WI38 (cell line): ENCODE data around the gene ADSS2.
A peak's percentile ranks its signal among the peaks of the same experiment; 100 is the strongest.

Experiments
- H3K4me3 ChIP-seq: 2 replicates; pipeline ENCODE4 v1.5.1; 2011; ENCODE audit warnings: low read depth, mild to moderate bottlenecking, control low read depth, low read length
- CTCF ChIP-seq: IDR thresholded peaks from 2 replicates; pipeline ENCODE4 v1.5.1; 2012; ENCODE audit warnings: low read depth, mild to moderate bottlenecking, control low read depth, low read length

The ADSS2 gene

DNA sequence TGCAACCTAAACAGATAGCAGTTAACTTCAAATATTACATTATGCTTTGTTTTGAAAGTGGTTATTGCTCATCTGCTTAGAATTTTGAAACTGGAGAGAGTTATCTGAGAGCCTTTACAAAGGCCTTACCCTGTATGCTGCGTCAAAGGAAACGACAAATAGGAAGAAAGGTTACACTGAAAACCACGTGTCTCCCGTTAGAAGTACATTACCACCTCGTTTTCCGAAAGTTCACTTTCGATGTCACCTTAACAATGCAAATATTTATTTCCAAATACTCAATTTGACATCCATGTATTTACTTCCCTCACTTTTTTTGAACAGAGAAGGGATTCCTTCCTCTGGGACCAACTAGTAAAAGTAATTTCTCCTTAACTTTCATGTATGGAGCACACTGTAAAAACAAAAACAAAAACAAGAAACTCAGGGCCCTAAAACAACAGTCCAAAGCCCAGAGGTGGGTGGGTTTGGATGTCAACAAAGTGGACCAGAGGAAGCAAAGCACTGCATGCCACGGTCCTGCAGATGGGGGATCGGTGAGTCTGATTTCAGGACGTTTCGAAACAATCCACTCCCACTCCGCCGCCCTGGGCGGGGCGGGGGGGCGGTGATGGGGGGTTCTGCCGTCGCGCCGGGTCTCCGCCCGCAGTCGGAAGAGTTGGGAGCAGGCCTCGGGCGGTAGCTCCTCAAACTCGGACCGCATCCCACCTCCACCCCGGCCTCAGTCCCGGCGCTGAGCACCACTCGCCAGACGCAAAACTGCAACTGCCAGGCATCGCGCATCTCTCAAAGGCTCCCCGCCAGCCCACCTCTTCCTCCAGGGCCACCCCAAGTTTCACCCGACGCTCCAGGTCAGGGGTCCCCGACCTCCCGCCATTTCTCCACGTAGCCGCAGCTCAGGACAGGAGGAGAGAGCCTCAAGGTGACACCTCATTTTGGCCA, 841 bp downstream of the ADSS2 start:
- peak overlapping the region; percentile 95 for H3K4me3 ChIP-seq
- no peak for TF ChIP-seq CTCF

DNA sequence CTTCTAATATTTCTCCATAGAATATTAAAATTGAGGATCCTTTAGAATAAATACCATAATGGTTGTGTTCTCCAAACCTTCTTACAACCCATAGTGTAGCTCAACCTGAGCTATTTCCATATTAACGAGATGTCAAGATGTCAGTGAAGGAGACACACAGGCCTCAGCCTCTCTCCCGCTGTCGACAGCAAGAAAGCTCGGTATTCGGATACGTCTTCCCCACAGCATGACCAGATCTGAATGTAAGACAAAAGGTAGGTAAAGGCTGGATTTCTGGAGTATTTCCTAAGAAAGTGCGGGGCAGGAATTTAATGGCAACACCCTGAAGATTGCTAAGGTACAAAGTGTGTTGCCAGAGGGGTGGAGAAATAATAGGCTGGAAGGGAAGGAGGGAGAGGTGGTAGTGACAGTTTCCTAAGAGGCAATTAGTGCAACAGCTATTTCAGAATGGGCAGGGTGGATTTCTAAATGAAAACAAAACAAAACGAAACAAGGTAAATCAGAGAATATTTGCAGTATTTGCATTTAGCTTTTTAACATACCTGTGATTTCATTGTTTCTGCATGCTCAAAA, 1.7 kb downstream of the ADSS2 start:
- TF ChIP-seq CTCF = no peak

GRCh38 chr1:244448279-244449036, 3.3 kb downstream of the ADSS2 start:
- no peak for TF ChIP-seq CTCF
- peak overlapping the region; percentile 18; the same call in 1 of the 2 replicates for H3K4me3 ChIP-seq

More for the DNA sequence above, 1.7 kb downstream of the ADSS2 start:
- peak overlapping the region; percentile 95 for H3K4me3 ChIP-seq

GRCh38 chr1:244447552-244447951, 4.2 kb downstream of the ADSS2 start:
- TF ChIP-seq CTCF = no peak
- no peak overlapping the region for H3K4me3 ChIP-seq

- TF ChIP-seq CTCF = no peak
- H3K4me3 ChIP-seq = no peak overlapping the region
Observed at GRCh38 chr1:244447024-244447423, 4.7 kb downstream of the ADSS2 start.

DNA sequence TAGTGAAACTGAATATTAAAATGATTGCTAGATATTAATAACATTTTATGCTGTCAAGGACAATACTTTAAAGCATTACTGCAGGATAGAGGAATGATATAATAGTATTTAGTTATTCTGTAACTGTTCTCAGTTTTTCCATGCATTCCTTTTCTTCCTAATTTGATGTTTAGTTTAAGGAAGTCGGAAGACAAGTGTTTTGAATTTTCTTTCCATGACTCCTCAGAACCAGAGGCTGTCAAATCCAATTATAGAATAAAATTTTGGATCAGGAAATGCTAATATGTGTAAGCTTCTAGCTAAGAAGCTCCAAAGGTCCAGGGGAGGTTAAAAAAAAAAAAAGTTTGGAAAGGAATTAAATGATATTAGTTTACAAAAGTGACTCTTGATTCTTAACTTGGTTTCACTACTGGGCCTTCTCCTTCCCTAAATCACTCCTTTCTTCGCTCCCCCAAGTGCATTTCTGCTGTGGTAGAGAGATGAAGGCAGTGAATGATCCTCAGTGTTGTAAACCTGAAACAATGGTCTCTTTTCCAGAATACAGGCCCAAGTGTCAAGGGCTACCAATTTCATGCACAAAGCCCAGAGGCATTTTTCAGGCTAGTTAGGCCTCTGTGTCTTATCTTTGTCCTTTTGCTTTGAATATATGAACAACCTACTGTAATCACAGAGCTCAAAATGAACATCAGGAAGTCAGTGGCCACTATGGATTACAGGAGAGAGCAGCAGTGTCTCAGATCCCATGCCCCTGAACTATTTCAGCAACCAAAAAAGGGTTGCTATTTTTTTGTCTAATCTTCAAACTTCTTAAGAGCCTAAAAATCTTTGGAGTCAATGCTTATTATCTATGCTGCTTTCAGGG, 6.2 kb downstream of the ADSS2 start:
- TF ChIP-seq CTCF = no peak
- no peak overlapping the region for H3K4me3 ChIP-seq
